Keratinocyte (primary cell): ENCODE data around the gene EML5.

Experiments
- CTCF ChIP-seq, 3 experiments: IDR thresholded peaks in 1 of 3; conservative IDR thresholded peaks in 1 of 3; optimal IDR thresholded peaks in 1 of 3; 2 replicates in 2 of 3; 3 replicates in 1 of 3; pipeline versions ENCODE3 to v1.5.1; 2011; ENCODE audit warnings: low read length in 3 of 3, mild to moderate bottlenecking in 3 of 3, moderate library complexity in 2 of 3, control low read depth in 1 of 3, inconsistent platforms in 1 of 3; ENCODE audit not compliant: insufficient read depth in 2 of 3; ENCODE audit errors: extremely low read depth in 1 of 3
- EZH2 ChIP-seq: IDR thresholded peaks from one replicate; pipeline ENCODE4 v1.6.1; 2012; ENCODE audit warnings: inconsistent platforms, mild to moderate bottlenecking, low read length, moderate library complexity

DNA sequence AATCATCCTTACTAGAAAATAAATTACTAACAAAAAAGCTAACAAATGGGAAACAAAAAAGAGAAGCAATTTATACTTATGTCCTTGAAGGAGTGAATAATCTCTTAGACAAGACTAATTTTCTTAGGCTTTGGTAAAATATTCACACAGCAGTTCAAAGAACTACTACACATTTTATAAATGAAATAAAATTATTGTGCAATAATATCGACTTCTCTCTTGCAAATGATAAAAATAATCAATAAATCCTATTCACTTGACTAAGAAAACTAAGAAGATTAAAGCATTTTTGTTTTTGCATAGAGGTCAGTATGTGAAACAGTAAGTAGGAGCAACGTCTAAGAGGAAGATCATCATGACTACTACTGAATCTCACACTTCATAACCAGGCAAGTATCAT lies 82.0 kb downstream of the EML5 start:
- TF ChIP-seq CTCF (optimal IDR thresholded peaks at IDR 0.05 in 1 of 3, IDR thresholded peaks at IDR 0.05 in 1 of 3, conservative IDR thresholded peaks at IDR 0.05 in 1 of 3; ENCODE audit: extremely low read depth in 1 of 3, insufficient read depth in 2 of 3, low read length in 3 of 3), result no peak
- no peak for TF ChIP-seq EZH2
